Germinal center (tissue), 1 donor: ENCODE measurements around the gene ANKRD45.
"Not testable (repeated sequence)": the region's sequence is repeated elsewhere in the genome, so short reads cannot be mapped to it uniquely, and the experiment has no call there.

Experiments
- DNase-seq: peaks from one replicate; pipeline ENCODE4 v3.0.0; 2012; ENCODE audit warnings: mixed read lengths, low spot score

ANKRD45 gene, protein sequence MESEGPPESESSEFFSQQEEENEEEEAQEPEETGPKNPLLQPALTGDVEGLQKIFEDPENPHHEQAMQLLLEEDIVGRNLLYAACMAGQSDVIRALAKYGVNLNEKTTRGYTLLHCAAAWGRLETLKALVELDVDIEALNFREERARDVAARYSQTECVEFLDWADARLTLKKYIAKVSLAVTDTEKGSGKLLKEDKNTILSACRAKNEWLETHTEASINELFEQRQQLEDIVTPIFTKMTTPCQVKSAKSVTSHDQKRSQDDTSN

DNA sequence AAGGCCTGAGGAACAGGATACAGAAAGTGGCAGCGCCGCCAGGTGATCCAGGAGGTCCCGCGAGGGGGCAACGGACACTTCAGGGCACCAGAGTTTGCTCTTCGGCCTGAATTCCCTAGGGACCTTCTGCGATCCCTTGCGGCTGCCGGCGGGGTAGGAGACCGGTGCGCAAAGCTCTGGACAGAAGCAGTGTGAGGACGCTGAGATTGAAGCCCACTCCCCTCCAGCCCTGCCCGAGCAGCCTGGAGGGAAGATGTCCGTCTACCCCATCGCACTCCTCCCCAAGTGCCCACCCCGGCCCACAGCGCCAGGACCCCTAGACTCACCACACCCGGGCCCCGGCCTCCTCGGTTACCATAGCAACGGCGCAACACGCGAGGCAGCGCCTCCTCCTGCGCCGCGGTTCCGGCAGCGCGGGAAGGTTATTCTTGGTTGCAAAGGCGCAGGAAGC, at the start of gene ANKRD45:
Gene ANKRD45, minus strand, starts transcription at position 361 of the 451 bp plus-strand sequence. CDS start 10,433 bp downstream, outside the sequence.
- peak; percentile 10 for DNase-seq

DNA sequence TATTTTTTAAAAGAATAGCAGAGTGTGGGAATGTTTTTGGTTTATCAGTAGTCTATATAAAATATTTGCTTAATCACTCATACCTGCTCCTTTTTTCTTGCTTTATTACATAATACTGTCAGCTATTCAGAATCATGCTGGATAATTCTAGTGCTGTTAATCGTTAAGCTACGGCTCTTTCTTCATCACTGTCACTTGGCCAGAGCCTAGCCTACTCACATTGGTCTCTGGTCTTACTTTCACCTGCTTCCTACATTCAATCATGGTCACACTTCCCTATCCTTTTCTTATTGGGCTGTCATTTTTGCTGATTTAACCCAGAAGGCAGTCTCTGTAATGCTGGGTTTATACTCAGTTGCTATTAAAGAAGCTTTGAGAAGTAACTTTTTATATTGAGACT, 47.6 kb upstream of the ANKRD45 start:
- no peak for DNase-seq

DNA sequence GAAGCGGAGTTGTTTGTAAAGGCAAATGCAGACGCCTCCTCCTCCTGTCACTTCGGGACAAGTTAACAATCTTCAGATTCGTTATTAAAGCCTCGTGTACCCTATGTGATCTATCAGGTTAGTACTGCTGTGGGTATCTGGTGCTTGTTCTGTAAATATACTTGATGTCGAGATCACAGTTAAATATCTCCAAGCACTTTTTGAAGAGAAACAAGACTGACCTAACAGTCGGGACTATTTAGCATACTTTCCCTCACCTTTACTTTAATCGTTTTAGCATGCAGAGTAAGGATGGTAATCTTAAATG, 45.8 kb upstream of the ANKRD45 start:
- no peak for DNase-seq

DNA sequence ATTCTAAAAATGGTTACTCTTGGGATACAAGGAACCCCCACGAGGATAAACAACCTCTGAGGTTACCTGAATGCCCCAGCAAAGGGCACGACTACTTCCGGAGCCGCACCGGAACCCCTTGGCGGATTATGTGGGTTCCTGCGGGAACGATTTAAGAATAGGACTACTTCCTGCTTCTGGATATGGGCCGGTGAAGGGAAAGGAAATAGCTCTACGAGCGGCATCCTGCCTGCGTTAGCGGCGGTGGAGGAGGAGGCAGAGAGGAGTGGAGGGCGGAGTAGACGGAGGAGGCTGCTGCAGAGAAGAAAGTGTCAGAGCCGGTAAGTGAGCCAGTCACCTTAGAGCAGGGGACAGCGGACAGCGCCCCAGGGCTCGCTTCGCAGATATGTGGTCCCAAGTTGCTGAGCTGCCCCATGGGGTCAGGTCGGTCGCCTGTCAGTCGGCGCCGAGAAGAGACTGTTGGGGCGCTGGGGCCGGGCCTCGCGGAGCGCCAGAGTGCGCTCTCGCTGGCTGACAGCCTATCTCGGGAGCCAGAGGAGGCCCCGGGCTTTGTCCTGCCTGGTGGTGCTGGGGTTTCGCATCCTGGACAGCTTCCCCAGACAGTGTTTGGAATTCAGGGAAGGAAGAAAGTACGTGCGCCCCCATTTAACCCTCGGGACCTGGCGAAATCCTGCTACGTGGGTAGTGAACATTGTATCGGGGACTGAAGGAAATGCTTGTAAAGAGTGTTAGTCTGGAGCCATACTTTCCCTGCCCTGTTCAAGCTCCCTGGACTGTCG, 45.3 kb upstream of the ANKRD45 start, which contains the start of gene KLHL20:
Gene KLHL20, plus strand, starts transcription at position 223 of the 779 bp plus-strand sequence. CDS start 1,063 bp downstream, outside the sequence.
- peak; percentile 80 for DNase-seq

DNA sequence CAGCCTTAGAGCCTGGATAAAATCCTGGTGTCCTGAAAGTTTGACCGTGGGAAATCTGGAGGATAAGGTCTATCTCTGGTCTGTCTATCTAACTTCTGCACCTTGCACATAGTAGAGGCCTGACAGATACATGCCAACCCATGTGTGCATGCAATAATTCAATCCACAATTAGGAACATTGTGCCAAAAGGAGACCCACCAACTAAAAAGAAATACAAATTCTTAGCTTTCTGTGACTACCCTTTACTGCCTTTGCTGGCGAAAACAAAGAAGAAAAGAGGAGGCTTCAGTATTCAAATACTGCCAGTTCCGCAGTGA, 44.7 kb upstream of the ANKRD45 start:
- peak; percentile 5 for DNase-seq

DNA sequence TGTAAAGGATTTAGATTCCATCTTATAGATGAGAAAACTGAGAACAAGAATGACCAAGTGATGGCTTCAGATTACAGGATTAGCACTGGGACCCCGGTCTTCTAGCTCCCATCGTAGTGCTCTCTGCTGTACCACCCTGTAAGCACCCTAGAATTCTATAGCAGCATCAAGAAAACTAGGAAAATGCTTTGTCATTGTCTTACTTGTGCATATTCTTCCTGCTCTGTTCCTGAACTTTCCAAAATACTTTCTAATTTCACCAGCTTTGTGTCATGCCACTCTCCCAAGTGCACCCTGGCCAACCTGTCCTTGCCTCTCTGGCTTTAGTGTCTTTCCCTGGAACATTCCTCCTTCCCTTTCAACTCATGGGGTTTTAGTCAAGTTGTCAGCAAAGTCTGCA, 39.1 kb upstream of the ANKRD45 start:
- DNase-seq = no peak

DNA sequence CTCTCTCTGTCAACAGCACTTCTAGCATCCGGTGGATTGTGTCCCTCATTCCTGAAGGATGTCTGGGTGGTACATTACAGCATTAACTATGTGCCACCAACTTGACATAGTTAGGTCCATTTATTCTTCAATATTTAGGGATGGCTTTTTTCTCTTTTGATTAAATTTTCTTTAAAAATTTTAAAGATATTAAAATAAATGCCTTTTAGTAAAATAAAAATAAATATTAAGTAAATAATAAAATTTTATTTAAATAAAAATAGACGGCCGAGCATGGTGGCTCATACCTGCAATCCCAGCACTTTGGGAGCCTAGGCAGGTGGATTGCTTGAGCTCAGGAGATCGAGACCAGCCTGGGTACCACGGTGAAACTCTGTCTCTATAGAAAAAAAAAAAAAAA, 35.5 kb upstream of the ANKRD45 start:
- DNase-seq = no peak

DNA sequence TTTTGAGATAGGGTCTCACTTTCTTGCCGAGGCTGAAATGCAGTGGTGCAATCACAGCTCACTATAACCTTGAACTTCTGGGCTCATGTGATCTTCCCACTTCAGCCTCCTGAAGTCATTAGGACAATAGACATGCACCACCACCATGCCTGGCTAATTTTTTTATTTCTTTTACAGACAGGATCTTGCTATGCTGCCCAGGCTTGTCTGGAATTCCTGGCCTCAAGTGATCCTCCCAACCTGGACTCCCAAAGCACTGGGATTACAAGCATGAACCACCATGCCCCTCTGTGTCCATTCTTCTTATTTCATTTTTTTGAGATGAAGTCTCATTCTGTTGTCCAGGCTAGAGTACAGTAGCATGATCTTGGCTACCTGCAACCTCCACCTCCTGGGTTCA, 33.1 kb upstream of the ANKRD45 start:
- DNase-seq = no peak

DNA sequence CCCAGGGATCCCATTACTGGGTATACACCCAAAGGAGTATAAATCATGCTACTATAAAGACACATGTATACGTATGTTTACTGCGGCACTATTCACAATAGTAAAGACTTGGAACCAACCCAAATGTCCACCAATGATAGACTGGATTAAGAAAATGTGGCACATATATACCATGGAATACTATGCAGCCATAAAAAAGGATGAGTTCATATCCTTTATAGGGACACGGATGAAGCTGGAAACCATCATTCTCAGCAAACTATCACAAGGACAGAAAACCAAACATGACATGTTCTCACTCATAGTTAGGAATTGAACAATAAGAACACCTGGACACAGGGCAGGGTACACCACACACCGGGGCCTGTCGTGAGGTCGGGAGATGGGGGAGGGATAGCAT, 31.6 kb upstream of the ANKRD45 start:
- DNase-seq = not testable (repeated sequence)

DNA sequence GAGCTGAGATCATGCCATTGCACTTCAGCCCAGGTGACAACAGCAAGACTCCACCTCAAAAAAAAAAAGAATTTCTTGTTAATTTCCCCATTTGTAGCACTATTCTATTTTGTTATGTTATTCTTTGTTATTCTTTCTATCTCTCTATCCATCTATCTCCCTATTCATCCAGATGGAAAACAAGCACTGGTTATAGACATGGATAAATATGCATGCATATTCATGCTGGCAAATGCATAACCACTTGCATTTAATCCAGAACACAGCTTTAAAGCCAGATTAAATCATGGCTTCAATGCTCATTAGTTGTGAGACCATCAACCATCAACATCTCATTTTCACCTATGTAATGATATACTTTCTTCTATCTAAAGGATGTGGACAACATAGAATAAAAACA, 23.6 kb upstream of the ANKRD45 start:
- DNase-seq = no peak

DNA sequence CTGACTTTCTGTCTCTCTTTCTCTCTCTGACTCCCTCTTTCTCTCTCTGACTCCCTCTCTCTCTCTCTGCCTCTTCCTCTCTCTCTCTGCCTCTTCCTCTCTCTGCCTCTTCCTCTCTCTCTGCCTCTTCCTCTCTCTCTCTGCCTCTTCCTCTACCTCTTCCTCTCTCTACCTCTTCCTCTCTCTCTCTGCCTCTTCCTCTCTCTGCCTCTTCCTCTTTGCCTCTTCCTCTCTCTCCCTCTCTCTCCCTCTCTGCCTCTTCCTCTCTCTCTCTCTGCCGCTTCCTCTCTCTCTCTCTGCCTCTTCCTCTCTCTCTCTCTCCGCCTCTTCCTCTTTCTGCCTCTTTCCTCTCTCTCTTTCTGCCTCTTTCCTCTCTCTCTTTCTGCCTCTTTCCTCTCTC, 18.6 kb upstream of the ANKRD45 start:
- DNase-seq = no peak

DNA sequence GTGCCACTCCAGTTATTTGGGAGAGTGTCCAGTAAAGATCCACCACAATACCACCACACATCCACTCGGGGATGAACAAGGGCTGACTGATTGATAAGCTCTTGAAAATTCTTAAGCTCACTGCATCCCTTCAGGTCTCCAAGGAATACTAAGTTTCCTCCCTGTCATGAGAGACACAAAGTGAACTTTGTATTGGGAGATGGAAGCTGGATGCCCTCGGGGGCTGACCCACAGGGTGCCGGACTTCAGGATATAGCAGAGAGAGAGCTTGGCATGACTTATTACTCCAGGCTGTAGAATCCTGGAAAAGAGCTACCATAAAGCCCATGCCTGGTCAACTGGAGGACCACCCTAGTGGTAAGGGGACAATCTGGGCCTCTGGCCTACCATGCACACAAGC, 15.5 kb upstream of the ANKRD45 start:
- not testable (repeated sequence) for DNase-seq

DNA sequence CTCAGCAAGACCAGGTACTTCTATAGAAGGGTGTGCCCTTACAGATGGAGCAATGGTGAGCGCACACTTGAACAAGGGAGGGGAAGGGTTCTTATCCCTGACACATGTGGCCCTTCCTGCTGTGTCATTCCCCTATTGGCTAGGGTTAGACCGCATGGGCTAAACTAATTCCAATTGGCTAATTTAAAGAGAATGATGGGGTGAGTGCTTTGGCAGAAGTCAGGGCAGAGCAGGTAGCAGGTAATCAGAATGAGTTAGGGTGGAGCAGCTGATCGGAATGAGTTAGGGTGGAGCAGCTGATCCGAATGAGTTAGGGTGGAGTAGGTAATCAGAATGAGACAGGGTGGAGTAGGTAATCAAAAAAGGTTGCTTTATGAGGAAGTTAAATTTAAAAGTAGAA, 14.2 kb upstream of the ANKRD45 start:
- not testable (repeated sequence) for DNase-seq

DNA sequence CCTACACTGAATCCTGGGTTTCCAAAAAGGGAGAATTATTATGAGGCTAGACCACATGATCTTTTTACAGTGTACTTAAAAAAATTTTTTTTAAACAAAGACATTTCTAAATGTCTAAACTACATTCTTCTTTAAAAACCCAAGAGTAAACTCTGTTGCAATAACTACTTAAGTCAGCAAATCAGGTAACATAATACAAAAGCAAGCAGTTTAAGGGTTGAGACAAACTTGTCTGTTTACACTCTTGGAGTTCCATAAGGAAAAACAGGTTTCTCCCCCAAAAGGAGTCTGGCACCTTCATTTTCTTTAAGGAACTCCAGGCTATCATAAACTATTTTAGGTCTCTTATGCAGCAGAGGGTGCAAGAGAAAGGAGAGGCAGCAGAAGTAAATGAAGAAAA, 12.5 kb upstream of the ANKRD45 start:
- no peak for DNase-seq

DNA sequence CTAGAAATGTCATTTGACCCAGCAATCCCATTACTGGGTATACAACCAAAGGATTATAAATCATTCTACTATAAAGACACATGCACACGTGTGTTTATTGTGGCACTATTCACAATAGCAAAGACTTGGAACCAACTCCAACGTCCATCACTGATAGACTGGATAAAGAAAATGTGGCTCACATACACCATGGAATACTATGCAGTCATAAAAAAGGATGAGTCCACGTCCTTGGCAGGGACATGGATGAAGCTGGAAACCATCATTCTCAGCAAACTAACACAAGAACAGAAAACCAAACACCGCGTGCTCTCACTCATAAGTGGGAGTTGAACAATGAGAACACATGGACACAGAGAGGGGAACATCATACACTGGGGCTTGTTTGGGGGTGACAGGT, 10.5 kb upstream of the ANKRD45 start:
- DNase-seq = not testable (repeated sequence)

DNA sequence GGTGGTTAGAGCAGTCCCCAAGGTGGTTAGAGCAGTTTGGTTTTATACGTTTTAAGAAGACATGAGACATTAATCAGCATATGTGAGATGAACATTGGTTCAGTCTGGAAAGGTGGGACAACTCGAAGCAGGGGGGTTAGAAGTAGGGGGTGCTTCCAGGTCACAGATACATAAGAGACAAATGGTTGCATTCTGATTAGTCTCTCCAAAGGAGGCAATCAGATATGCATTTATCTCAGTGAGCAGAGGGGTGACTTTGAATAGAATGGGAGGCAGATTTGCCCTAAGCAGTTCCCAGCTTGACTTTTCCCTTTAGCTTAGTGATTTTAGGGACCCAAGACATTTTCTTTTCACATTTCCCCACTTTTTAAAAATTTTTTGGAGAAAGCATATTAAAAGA, 4.8 kb upstream of the ANKRD45 start:
- DNase-seq = not testable (repeated sequence)

DNA sequence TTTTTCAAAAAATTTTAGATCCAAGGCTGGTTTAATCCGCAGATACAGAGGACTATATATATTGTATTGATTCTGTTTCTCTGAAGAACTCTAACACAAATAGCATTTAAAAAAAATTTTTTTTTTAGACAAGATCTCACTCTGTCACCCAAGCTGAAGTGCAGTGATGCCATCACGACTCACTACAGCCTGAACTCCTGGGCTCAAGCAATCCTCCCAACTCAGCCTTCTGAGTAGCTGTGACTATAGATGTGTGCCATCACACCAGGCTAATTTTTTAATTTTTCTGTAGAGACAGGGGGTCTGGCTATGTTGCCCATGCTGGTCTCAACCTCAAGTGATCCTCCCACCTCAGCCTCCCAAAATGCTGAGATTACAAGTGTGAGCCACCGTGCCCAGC, 3.0 kb downstream of the ANKRD45 start:
- DNase-seq = no peak

DNA sequence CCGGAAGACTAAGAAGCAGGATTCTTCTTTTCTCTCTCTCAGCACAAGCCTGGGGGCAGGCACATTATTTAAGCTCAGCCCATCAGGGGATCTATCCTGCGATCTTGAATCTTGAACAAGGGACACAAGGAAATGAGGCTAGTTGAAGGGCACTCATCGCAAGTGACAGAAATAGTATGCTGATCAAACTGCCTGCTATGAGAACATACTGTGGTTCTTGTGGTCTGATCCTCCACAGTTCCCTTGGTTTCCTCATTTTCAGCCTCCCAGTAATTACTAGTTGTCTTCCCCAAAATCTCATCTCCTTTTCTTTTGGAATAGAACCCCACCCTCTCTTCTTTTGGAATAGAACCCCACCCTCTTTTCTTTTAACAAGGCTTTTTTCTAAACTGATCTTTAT, 6.5 kb downstream of the ANKRD45 start:
- no peak for DNase-seq

DNA sequence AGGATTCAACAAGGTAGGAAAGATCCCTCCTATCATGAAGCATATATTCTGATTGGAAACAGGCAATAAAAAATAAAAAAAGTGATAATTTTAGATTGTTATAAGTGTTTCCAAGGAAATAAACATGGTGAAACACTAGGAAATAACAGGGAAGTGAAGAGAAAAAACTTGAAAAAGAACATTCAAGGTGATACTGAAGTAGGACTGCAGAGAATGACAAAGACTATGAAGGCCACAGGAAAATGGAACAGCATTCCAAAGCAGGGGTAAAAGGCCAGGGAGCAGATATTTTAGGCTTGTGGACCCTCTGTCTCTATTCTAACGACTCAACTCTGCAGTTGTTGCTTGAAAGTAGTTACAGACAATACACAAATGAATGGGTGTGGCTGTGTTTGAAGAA, 7.9 kb downstream of the ANKRD45 start:
- no peak for DNase-seq

DNA sequence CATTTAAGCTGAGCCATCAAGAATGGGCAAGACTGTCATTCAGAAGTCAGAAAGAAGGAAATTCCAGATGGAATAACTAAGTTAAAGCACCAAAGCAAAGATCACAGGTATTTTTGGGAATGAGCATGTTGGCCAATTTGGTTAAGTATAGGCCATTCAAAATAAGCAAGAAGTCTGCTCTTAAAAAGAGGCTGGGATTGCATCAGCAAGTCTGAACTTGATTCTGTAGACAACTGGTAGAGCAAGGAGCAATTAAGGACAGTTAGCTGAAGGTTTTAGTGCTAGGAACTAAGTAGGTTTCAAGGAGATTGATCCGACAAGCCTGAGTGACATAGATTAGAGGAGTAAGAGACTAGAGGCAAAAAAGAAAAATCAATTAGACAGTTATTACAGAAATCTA, 8.4 kb downstream of the ANKRD45 start:
- no peak for DNase-seq

DNA sequence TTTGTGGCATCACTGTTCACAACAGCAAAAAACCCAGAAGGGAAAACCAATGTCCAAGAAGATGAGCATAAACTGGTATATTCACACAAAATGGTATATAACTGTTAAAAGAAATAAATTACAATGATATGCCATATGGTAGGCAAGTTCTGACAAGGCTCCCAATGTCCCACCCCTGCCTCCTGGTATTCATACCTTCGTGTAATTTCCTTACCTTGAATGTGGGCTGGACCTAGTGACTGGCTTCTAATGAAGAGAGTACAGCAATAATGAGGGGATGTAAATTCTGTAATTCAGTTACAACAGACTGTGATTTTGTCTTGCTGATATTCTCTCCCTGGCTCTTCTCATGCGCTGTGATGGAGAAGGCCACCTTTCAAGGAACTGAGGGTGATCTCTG, 9.3 kb downstream of the ANKRD45 start:
- DNase-seq = no peak

DNA sequence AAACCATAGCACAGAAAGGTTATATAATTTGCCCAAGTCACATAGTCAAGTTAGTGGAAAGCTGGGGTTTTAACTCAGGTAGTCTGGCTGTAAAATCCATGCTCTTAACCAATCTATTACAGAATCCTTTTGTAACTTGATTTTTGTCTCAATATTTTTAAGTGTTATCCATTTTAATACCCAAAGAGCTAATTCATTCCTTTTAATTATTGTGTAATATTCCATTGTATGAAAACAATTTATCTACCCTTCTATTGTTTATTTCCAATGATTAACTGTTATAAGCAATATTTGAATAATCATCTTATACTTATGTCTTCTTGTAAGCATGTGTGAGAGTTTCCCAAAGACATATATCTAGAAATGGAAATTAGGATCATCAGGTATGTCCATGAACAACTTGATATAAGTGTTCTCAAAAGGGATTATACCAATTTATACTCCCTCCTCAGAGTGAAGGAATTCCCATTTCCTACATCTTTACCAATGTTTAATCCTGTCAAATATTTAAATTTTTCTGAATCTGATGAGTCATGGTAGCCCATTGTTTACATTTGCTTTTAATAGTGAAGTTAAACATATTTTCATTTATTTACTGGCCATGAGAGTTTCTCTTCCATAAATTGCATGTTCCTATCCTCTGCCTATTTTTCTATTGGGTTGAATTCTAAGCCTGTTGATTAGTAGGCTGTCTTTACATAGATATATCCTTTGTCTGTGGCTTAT, 20.6 kb downstream of the ANKRD45 start:
- DNase-seq = no peak

DNA sequence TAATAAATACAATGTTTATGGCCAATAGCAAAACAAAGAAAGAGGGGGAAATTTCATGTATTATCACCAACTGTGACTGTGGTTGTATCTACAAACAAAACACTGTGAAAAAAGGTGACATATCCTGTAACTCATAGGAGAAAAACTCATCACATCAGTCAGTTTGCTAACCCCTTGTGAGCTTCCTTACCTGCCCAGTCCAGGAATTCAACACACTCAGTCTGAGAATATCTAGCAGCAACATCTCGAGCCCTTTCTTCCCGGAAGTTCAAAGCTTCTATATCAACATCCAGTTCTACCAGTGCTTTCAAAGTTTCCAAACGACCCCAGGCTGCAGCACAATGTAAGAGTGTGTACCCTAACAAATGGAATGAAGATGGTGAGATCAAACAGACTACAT, 23.0 kb downstream of the ANKRD45 start:
- DNase-seq = no peak
